ENCODE data around the gene NCOR2.

DNA sequence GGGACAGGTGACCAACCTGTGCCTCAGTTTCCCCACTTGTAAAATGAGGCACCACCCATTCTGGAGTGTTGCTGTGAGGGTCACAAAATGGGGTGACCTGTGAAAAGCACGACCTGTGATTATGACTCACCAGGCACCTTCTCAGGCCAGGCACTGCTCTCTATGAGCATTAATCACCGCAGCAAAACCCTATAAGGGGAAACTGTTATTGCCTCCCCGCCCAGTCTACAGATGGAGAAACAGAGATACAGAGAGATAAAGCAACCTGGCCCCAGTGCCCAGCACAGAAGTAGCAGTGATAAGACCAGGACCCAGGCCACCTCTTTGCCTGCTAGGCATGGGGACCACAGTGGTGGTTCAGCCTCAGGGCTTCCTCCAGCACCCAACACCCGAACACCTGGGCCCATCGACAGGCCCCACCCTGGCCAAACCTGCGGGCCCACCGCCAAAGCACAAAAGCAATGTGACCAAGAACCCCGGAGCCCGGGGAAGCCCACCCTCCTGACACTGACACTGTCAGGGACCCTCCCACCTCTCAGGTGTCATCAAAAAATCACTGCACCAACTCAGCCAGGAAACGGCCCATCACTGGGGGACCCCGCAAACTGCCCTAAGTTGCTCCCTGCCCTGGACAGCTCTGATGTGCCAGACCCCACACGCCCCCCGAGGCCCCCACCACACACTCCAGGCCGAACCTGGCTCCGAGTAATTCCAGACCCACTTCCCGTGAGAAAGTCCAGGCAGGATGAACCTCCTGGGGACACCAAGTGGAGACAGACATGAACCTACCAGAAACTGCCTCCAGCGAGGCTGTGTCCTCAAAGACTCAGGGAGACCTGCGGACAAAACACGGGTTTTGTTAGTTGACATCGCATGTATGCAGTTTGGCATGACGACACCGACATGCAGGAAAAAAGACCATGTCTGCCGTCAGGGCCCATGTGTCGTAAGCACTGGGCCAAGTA, 32.4 kb downstream of the NCOR2 start:
- TF ChIP-seq SRF (IDR thresholded peaks at IDR 0.05; ENCODE audit: low read depth in 2 of 2, low read length in 2 of 2) (no peak), ESRRA (IDR thresholded peaks at IDR 0.05; ENCODE audit: low read length) (no peak), RELA (IDR thresholded peaks at IDR 0.05; ENCODE audit: borderline replicate concordance, partially characterized antibody) (no peak)
